DMS79 (cell line): ENCODE data around the gene EPN3.

ENCODE experiments used
- DNase-seq: peaks from one replicate; lab custom pipeline; 2025; lab: John Stamatoyannopoulos, UW

EPN3 gene

GRCh38 chr17:50532452-50533024 lies at the start of gene EPN3:
Gene EPN3 (plus strand): TSS chr17:50532735. CDS start chr17:50536557, 3,822 bp downstream.
- peak; percentile 55 for DNase-seq

GRCh38 chr17:50483266-50483665 lies 49.3 kb upstream of the EPN3 start:
- DNase-seq = no peak

GRCh38 chr17:50484386-50485155 lies 48.0 kb upstream of the EPN3 start:
- DNase-seq = no peak

GRCh38 chr17:50487213-50488096 lies 45.1 kb upstream of the EPN3 start:
- peak; percentile 46 for DNase-seq

- no peak for DNase-seq
Observed at GRCh38 chr17:50488880-50489279, 43.7 kb upstream of the EPN3 start.

- no peak for DNase-seq
Observed at GRCh38 chr17:50491505-50491904, 41.0 kb upstream of the EPN3 start.

- DNase-seq = no peak
Observed at GRCh38 chr17:50492214-50492613, 40.3 kb upstream of the EPN3 start.

GRCh38 chr17:50493744-50494143 lies 38.8 kb upstream of the EPN3 start:
- no peak for DNase-seq

GRCh38 chr17:50495217-50495823 lies 37.2 kb upstream of the EPN3 start:
- DNase-seq = no peak

- no peak for DNase-seq
Observed at GRCh38 chr17:50495918-50496317, 36.6 kb upstream of the EPN3 start.

GRCh38 chr17:50498021-50498874 lies 34.3 kb upstream of the EPN3 start:
- DNase-seq = no peak

- no peak for DNase-seq
Observed at GRCh38 chr17:50499270-50499669, 33.3 kb upstream of the EPN3 start.

GRCh38 chr17:50499721-50500120 lies 32.8 kb upstream of the EPN3 start:
- no peak for DNase-seq

GRCh38 chr17:50501054-50501453 lies 31.5 kb upstream of the EPN3 start:
- DNase-seq = no peak

GRCh38 chr17:50502301-50502990 lies 30.1 kb upstream of the EPN3 start:
- DNase-seq = no peak

GRCh38 chr17:50505591-50506130 lies 26.9 kb upstream of the EPN3 start:
- DNase-seq = no peak

GRCh38 chr17:50506298-50506697 lies 26.2 kb upstream of the EPN3 start:
- no peak for DNase-seq

- peak; percentile 33 for DNase-seq
Observed at GRCh38 chr17:50507871-50508572, 24.5 kb upstream of the EPN3 start, which contains the start of gene MYCBPAP. Gene MYCBPAP (plus strand): TSS chr17:50508439. CDS start chr17:50508675, 236 bp downstream.

- no peak for DNase-seq
Observed at GRCh38 chr17:50508573-50509460, 23.7 kb upstream of the EPN3 start.
